HepG2 (cell line): ENCODE measurements around the gene C1orf116. TPM values are rescaled to one million over a fixed set of nuclear protein-coding genes. Genes with fewer than 3 reads are reported as not detected.

ENCODE experiments used
- ATAC-seq: fragments of 200-7000 bp; cut with Tn5 transposase; 3 replicates; pipeline ENCODE4 v1.9.1; 2020; ENCODE audit warnings: mild to moderate bottlenecking, moderate library complexity
- BruUV-seq: library from RNA; stranded (reverse); fragments of 400-500 nt; replicated peaks from 2 replicates; lab custom pipeline; 2021; lab: Mats Ljungman, UMichigan
- CTCF ChIA-PET: fragments of 300-600 bp; formaldehyde crosslinking; extraction: SDS; loops from one replicate; lab custom pipeline; 2021; ENCODE audit warnings: low total read pairs, inconsistent platforms, low intra/inter-chr PET ratio; lab: Yijun Ruan, JAX
- POLR2A ChIA-PET: fragments of 350-600 bp; sonication (Branson Sonifier 250); formaldehyde crosslinking; loops from one replicate; lab custom pipeline; 2020; ENCODE audit warnings: antibody characterized with exemption, inconsistent platforms; lab: Yijun Ruan, JAX
- DNase-seq: peaks from one replicate; pipeline ENCODE4 v3.0.0-alpha.2; 2015; ENCODE audit warnings: low spot score
- FAIRE-seq: peaks from 3 replicates; lab custom pipeline; 2011; peaks lifted over from hg19 to GRCh38; lab: Jason Lieb, UNC
- H2AFZ ChIP-seq: one replicate; pipeline ENCODE4 v1.6.1; 2011; ENCODE audit warnings: low read length, inconsistent platforms
- H3K27ac ChIP-seq: fragments of 300-600 bp; 3 replicates; pipeline ENCODE4 v1.8.0; 2011; ENCODE audit warnings: mixed run types, mild to moderate bottlenecking, mixed read lengths, low read length, inconsistent platforms; ENCODE audit not compliant: insufficient read depth; ENCODE audit errors: extremely low read length
- H3K27me3 ChIP-seq, 2 experiments: fragments of 200-600 bp in 1 of 2; 2 replicates in 1 of 2; 3 replicates in 1 of 2; pipeline versions ENCODE4 v1.6.0 to v1.8.0; 2011; ENCODE audit warnings: low read length in 2 of 2, mild to moderate bottlenecking in 2 of 2, moderate library complexity in 2 of 2, inconsistent platforms in 1 of 2; ENCODE audit not compliant: insufficient read depth in 2 of 2, control insufficient read depth in 1 of 2
- H3K36me3 ChIP-seq, 2 experiments: fragments of 200-600 bp in 1 of 2; replicated peaks in 1 of 2; 2 replicates in 1 of 2; 3 replicates in 1 of 2; pipeline versions ENCODE4 v1.5.1 to v1.8.0; 2011; ENCODE audit warnings: low read length in 2 of 2, inconsistent platforms in 1 of 2; ENCODE audit not compliant: insufficient read depth in 2 of 2, control insufficient read depth in 1 of 2
- H3K4me1 ChIP-seq: 2 replicates; pipeline ENCODE4 v1.5.1; 2012; ENCODE audit warnings: low read length, inconsistent platforms; ENCODE audit not compliant: insufficient read depth
- H3K4me2 ChIP-seq: 2 replicates; pipeline ENCODE4 v1.6.0; 2011; ENCODE audit warnings: low read depth, low read length, inconsistent platforms
- H3K4me3 ChIP-seq, 3 experiments: fragments of 200-600 bp in 1 of 3; sonication (generic), shearing (Covaris generic) in 1 of 3; replicated peaks in 1 of 3; 2 replicates each; pipeline ENCODE4 v1.5.1; 2011 to 2016; ENCODE audit warnings: low read length in 3 of 3, inconsistent platforms in 2 of 3, low read depth in 2 of 3, mild to moderate bottlenecking in 2 of 3, control low read depth in 1 of 3, mixed read lengths in 1 of 3; ENCODE audit not compliant: insufficient read depth in 1 of 3
- H3K79me2 ChIP-seq: one replicate; pipeline ENCODE4 v1.6.1; 2011; ENCODE audit warnings: low read length, inconsistent platforms; ENCODE audit not compliant: insufficient read depth
- H3K9ac ChIP-seq: 2 replicates; pipeline ENCODE4 v1.6.0; 2011; ENCODE audit warnings: mild to moderate bottlenecking, low read depth, low read length, inconsistent platforms; ENCODE audit not compliant: insufficient read depth
- H3K9me3 ChIP-seq: 2 replicates; pipeline ENCODE4 v1.5.1; 2012; ENCODE audit warnings: mild to moderate bottlenecking, low read length
- H4K20me1 ChIP-seq: 2 replicates; pipeline ENCODE4 v1.6.0; 2011; ENCODE audit warnings: inconsistent platforms, mild to moderate bottlenecking, low read length, moderate library complexity; ENCODE audit not compliant: insufficient read depth
- HNRNPUL1 ChIP-seq: fragments of 200-400 bp; formaldehyde crosslinking; IDR thresholded peaks from 2 replicates; pipeline ENCODE4 v1.6.1; 2017; ENCODE audit warnings: low read depth, mild to moderate bottlenecking, low read length, moderate library complexity
- HOXA3 ChIP-seq: sonication (generic); formaldehyde crosslinking; IDR thresholded peaks from 2 replicates; pipeline ENCODE4 v1.5.0; 2020; ENCODE audit warnings: missing genetic modification reagents
- PHF5A ChIP-seq: IDR thresholded peaks from one replicate; pipeline ENCODE4 v1.6.1; 2018; ENCODE audit warnings: low read depth, missing genetic modification reagents; ENCODE audit not compliant: unreplicated experiment
- in situ Hi-C: cut with HindIII; loops from 2 replicates; pipeline ENCODE4 v1.10.0; 2017; ENCODE audit warnings: low pct_unique_long_range_greater_than_20kb; ENCODE audit not compliant: extremely low pct_ligation_motif_present
- intact Hi-C: fragments of 100-400 bp; cut with micrococcal nuclease; formaldehyde crosslinking; loops from one replicate; pipeline ENCODE4 v1.10.0; 2022; ENCODE audit not compliant: unreplicated experiment
- polyA plus RNA-seq, 8 experiments: library from polyadenylated mRNA; depleted of rRNA in 3 of 8; stranded (reverse) in 7 of 8; unstranded in 1 of 8; fragments of >200 nt; fragmentation: Illumina TruSeq in 4 of 8; extraction: Trizol in 4 of 8; gene quantifications; 2 replicates each; pipeline versions ENCODE4 v1.2.1 to v1.2.3, GENCODE V29; 2011 to 2016; ENCODE audit warnings: low read depth in 4 of 8, missing spikeins in 1 of 8, mixed read lengths in 1 of 8; ENCODE audit not compliant: insufficient read depth in 1 of 8
- total RNA-seq, 5 experiments: library from RNA; depleted of rRNA; stranded (reverse); fragments of >200 nt; fragmentation: Illumina TruSeq; extraction: Trizol; gene quantifications; 2 replicates each; pipeline ENCODE4 v1.2.3, GENCODE V29; 2016; ENCODE audit warnings: low read depth in 1 of 5
- TF ChIP-seq, protein P1 (sequence below): sonication (generic); formaldehyde crosslinking; IDR thresholded peaks from 2 replicates; pipeline ENCODE4 v1.4.0; 2020; ENCODE audit warnings: low read depth, mild to moderate bottlenecking, missing genetic modification reagents
- TF ChIP-seq, protein P2 (sequence below): sonication (generic); formaldehyde crosslinking; IDR thresholded peaks from 2 replicates; pipeline ENCODE4 v1.4.0; 2020; ENCODE audit warnings: mild to moderate bottlenecking, missing genetic modification reagents
- TF ChIP-seq, protein P3 (sequence below), 2 experiments: sonication (generic) in 1 of 2; formaldehyde crosslinking in 1 of 2; IDR thresholded peaks; 2 replicates each; pipeline versions ENCODE4 v1.4.0 to v1.6.1; 2016 to 2020; ENCODE audit warnings: borderline replicate concordance in 1 of 2, low read depth in 1 of 2, mild to moderate bottlenecking in 1 of 2, missing genetic modification reagents in 1 of 2

Gene C1orf116
- total and polyA plus RNA-seq, 2 of the 13 experiments (the other 11 are each of a cell fraction or from before 2014, with no cell fraction given), result 0.51 to 0.95 TPM

DNA sequence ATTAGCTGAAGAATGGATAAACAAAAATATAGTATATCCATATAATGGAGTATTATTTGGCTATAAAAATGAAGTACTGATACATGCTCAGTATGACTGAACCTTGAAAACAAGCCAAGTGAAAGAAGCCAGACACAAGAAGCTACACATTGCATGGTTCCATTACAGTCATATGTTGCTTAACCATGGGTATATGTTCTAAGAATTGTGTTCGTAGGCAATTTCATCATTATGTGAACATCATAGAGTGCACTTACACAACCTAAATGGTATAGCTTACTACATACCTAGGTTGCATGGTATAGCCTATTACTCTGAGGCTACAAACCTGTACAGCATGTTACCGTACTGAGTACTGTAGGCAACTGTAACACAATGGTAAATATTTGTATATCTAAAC is 33.7 kb downstream of the C1orf116 start (continued):
- no peak for TF ChIP-seq PHF5A (CRISPR knock-in tag)
- TF ChIP-seq, protein P1, sequence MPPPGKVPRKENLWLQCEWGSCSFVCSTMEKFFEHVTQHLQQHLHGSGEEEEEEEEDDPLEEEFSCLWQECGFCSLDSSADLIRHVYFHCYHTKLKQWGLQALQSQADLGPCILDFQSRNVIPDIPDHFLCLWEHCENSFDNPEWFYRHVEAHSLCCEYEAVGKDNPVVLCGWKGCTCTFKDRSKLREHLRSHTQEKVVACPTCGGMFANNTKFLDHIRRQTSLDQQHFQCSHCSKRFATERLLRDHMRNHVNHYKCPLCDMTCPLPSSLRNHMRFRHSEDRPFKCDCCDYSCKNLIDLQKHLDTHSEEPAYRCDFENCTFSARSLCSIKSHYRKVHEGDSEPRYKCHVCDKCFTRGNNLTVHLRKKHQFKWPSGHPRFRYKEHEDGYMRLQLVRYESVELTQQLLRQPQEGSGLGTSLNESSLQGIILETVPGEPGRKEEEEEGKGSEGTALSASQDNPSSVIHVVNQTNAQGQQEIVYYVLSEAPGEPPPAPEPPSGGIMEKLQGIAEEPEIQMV (CRISPR knock-in tag), result no peak
- TF ChIP-seq, protein P2, sequence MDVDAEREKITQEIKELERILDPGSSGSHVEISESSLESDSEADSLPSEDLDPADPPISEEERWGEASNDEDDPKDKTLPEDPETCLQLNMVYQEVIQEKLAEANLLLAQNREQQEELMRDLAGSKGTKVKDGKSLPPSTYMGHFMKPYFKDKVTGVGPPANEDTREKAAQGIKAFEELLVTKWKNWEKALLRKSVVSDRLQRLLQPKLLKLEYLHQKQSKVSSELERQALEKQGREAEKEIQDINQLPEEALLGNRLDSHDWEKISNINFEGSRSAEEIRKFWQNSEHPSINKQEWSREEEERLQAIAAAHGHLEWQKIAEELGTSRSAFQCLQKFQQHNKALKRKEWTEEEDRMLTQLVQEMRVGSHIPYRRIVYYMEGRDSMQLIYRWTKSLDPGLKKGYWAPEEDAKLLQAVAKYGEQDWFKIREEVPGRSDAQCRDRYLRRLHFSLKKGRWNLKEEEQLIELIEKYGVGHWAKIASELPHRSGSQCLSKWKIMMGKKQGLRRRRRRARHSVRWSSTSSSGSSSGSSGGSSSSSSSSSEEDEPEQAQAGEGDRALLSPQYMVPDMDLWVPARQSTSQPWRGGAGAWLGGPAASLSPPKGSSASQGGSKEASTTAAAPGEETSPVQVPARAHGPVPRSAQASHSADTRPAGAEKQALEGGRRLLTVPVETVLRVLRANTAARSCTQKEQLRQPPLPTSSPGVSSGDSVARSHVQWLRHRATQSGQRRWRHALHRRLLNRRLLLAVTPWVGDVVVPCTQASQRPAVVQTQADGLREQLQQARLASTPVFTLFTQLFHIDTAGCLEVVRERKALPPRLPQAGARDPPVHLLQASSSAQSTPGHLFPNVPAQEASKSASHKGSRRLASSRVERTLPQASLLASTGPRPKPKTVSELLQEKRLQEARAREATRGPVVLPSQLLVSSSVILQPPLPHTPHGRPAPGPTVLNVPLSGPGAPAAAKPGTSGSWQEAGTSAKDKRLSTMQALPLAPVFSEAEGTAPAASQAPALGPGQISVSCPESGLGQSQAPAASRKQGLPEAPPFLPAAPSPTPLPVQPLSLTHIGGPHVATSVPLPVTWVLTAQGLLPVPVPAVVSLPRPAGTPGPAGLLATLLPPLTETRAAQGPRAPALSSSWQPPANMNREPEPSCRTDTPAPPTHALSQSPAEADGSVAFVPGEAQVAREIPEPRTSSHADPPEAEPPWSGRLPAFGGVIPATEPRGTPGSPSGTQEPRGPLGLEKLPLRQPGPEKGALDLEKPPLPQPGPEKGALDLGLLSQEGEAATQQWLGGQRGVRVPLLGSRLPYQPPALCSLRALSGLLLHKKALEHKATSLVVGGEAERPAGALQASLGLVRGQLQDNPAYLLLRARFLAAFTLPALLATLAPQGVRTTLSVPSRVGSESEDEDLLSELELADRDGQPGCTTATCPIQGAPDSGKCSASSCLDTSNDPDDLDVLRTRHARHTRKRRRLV (CRISPR knock-in tag), result no peak

DNA sequence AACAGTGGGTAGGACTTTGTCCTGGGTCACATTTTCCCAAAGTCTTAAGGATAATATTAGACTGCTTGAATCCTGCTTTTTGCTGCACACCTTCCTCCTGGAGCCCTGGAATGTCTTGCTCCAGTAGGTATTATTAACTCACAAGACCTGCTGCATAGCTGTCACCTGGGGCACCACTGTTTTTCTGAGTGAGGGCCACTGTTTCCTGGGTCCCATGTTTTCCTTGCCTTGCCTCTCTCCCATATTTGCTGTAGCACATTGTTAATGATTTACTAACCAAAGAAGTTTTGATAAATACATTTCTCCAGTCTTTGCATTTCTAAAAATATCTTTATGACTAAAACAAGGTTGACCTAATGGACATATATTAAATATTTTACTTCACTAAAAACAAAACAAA is 39.8 kb downstream of the C1orf116 start:
- DNase-seq, result peak; percentile 19
- no peaks in the 10 kb centered on the region for H3K9me3 ChIP-seq
- no peak overlapping the region for H3K27ac ChIP-seq
- FAIRE-seq, result no peak
- peaks cover 0 to 13% of the 10 kb centered on the region in 2 experiments; a peak in 1 of 5 replicates for H3K27me3 ChIP-seq
- no peak overlapping the region; a peak in 1 of 6 replicates for H3K4me3 ChIP-seq
- H3K9ac ChIP-seq, result no peak overlapping the region
- ChIA-PET POLR2A (no interaction called here), CTCF (no interaction called here)
- intact Hi-C loops, result no loop called here
- no peak overlapping the region for H2AFZ ChIP-seq
- in situ Hi-C loops, result no loop called here
- BruUV-seq, result no TSS peak
- peak overlapping the region; percentile 45 for H3K4me2 ChIP-seq
- peaks cover 12% of the 10 kb centered on the region for H3K4me1 ChIP-seq
- H3K79me2 ChIP-seq, result no peaks in the 10 kb centered on the region
- peak; percentile 45; the same call in 1 of the 3 replicates for ATAC-seq
- no peaks in the 10 kb centered on the region for H3K36me3 ChIP-seq
- H4K20me1 ChIP-seq, result no peaks in the 10 kb centered on the region
- TF ChIP-seq, protein P3, sequence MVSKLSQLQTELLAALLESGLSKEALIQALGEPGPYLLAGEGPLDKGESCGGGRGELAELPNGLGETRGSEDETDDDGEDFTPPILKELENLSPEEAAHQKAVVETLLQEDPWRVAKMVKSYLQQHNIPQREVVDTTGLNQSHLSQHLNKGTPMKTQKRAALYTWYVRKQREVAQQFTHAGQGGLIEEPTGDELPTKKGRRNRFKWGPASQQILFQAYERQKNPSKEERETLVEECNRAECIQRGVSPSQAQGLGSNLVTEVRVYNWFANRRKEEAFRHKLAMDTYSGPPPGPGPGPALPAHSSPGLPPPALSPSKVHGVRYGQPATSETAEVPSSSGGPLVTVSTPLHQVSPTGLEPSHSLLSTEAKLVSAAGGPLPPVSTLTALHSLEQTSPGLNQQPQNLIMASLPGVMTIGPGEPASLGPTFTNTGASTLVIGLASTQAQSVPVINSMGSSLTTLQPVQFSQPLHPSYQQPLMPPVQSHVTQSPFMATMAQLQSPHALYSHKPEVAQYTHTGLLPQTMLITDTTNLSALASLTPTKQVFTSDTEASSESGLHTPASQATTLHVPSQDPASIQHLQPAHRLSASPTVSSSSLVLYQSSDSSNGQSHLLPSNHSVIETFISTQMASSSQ (IDR thresholded peaks at IDR 0.05; ENCODE audit: low read depth), result peak; percentile 62
- TF ChIP-seq, protein P3 (CRISPR knock-in tag; IDR thresholded peaks at IDR 0.05; ENCODE audit: borderline replicate concordance), result no peak
- TF ChIP-seq HOXA3 (no peak), HNRNPUL1 (peak; percentile 65; the same call in 1 of the 2 replicates)
